ENCODE measurements around the gene TRAFD1. TPM values are rescaled to one million over a fixed set of nuclear protein-coding genes. Genes with fewer than 3 reads are reported as not detected.

The TRAFD1 gene
- total RNA-seq, 4 donors from 2014 or later: 28.2 to 37.7 (median 30.2) TPM

DNA sequence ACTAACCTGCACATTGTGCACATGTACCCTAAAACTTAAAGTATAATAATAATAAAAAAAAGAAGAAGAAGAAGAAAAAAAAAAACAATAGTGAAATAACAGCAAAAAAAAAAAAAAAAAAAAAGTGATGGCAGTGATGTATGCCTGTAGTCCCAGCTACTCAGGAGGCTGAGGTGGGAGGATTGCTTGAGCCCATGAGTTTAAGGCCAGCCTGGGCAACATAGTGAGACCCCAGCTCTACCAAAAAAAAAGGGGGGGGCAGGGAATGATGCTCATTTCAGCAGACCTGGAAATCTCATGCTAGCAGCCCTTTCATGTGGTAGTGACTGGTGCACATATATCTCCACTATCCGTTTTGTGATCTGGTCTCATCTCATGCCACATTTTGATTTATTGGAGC lies 20.8 kb downstream of the TRAFD1 start:
- ATAC-seq: no peak
- peaks cover 0 to 99% of the 10 kb centered on the region in 2 donors for H3K36me3 ChIP-seq
- no peak for TF ChIP-seq POLR2AphosphoS5 (IDR thresholded peaks at IDR 0.05)
- TF ChIP-seq POLR2A (IDR thresholded peaks at IDR 0.05): no peak
- no peak for TF ChIP-seq CTCF (IDR thresholded peaks at IDR 0.05)
- TF ChIP-seq EP300 (IDR thresholded peaks at IDR 0.05): no peak
- H3K27ac ChIP-seq: no peak overlapping the region
- no peak overlapping the region for H3K4me3 ChIP-seq
- H3K27me3 ChIP-seq: no peaks in the 10 kb centered on the region
- H3K4me1 ChIP-seq: no peaks in the 10 kb centered on the region
- H3K9me3 ChIP-seq: no peaks in the 10 kb centered on the region
- 75% methylated on average over 1 of the region's 1 CpG; no CpG with 5 or more reads in 1 of the 2 donors for WGBS, 2 donors (ENCODE audit: low coverage in 1 of 2)

DNA sequence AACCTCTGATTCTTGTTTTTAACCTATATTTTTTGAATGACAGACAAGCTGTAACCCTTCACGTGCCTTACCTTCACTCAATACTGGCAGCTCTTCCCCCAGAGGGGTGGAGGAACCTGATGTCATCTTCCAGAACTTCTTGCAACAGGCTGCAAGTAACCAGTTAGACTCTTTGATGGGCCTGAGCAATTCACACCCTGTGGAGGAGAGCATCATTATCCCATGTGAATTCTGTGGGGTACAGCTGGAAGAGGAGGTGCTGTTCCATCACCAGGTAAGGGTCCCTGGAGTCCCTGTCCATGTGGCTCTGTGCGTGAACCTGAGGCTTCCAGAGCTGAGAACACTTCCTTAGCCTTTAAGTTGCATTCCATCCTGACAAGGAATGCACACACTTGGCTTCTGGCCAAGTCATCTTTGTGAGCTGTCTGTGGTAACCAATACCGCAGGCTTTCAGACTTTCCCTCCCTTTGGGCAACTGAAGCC lies 22.7 kb downstream of the TRAFD1 start:
- Histone ChIP-seq H3K27me3 (no peaks in the 10 kb centered on the region), H3K27ac (no peak overlapping the region), H3K36me3 (peaks cover 0 to 99% of the 10 kb centered on the region in 2 donors), H3K9me3 (no peaks in the 10 kb centered on the region), H3K4me3 (no peak overlapping the region), H3K4me1 (no peaks in the 10 kb centered on the region)
- no peak for TF ChIP-seq POLR2AphosphoS5 (IDR thresholded peaks at IDR 0.05)
- TF ChIP-seq CTCF (IDR thresholded peaks at IDR 0.05): no peak
- TF ChIP-seq POLR2A (IDR thresholded peaks at IDR 0.05): no peak
- no peak for TF ChIP-seq EP300 (IDR thresholded peaks at IDR 0.05)
- no peak for ATAC-seq
- 20 to 71% methylated on average over 1 to 2 of the region's 3 CpGs for WGBS, 2 donors (ENCODE audit: low coverage in 1 of 2)

GRCh38 chr12:112149596-112149995 lies 24.2 kb downstream of the TRAFD1 start:
- peaks cover 0 to 99% of the 10 kb centered on the region in 2 donors for H3K36me3 ChIP-seq
- WGBS, 2 donors (ENCODE audit: low coverage in 1 of 2): 91 to 100% methylated on average over 1 to 4 of the region's 5 CpGs
- ATAC-seq: no peak

GRCh38 chr12:112151766-112152541 lies 26.6 kb downstream of the TRAFD1 start:
- Histone ChIP-seq H3K36me3 (peaks cover 0 to 84% of the 10 kb centered on the region in 2 donors), H3K4me1 (no peaks in the 10 kb centered on the region), H3K9me3 (no peaks in the 10 kb centered on the region), H3K27ac (no peak overlapping the region), H3K27me3 (no peaks in the 10 kb centered on the region), H3K4me3 (no peak overlapping the region)
- TF ChIP-seq POLR2AphosphoS5 (IDR thresholded peaks at IDR 0.05): no peak
- TF ChIP-seq EP300 (IDR thresholded peaks at IDR 0.05): no peak
- TF ChIP-seq CTCF (IDR thresholded peaks at IDR 0.05): no peak
- no peak for TF ChIP-seq POLR2A (IDR thresholded peaks at IDR 0.05)
- WGBS, 2 donors (ENCODE audit: low coverage in 1 of 2): 82 to 91% methylated on average over 4 of the region's 11 CpGs
- no peak for ATAC-seq

More at GRCh38 chr12:112149596-112149995, 24.2 kb downstream of the TRAFD1 start:
- H3K9me3 ChIP-seq: no peaks in the 10 kb centered on the region
- no peak overlapping the region for H3K4me3 ChIP-seq
- H3K4me1 ChIP-seq: no peaks in the 10 kb centered on the region
- TF ChIP-seq EP300 (IDR thresholded peaks at IDR 0.05) (no peak), CTCF (IDR thresholded peaks at IDR 0.05) (no peak), POLR2A (IDR thresholded peaks at IDR 0.05) (no peak), POLR2AphosphoS5 (IDR thresholded peaks at IDR 0.05) (no peak)
- H3K27me3 ChIP-seq: no peaks in the 10 kb centered on the region
- no peak overlapping the region for H3K27ac ChIP-seq
